Erythroblast (primary cell): ENCODE data around the gene HEMK1.

Experiments used
- GATA1 ChIP-seq: IDR thresholded peaks from 2 replicates; pipeline ENCODE4 v1.6.1; 2011; ENCODE audit warnings: low read depth, mild to moderate bottlenecking, control low read depth, low read length, moderate library complexity
- POLR2A ChIP-seq: IDR thresholded peaks from 2 replicates; pipeline ENCODE4 v1.6.1; 2011; ENCODE audit warnings: mild to moderate bottlenecking, low read length

DNA sequence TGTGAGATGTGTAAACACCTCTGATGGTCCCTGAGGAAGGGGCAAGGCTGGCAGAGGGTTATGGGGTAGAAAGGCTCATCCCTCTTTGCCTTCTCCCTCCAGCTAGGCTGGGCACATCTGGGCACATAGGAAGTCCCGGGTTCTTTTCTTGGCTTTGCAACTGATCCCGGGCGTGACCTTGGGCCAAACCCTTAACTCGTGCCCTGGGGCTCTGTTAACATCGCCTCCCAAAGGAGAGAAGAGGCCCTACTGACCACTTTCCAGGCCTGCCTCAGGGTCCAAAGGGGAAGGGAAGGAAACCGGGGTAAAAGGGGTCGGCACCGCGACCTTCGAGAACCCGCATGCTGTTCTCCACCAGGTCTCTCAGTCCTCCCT, 2.3 kb upstream of the HEMK1 start:
- TF ChIP-seq POLR2A (no peak), GATA1 (no peak)
